SU-DHL-6 (cell line): ENCODE measurements around the gene MACF1.

Source experiments
- EZH2phosphoT487 ChIP-seq: fragments of 200-600 bp; sonication (generic), shearing (Covaris generic); conservative IDR thresholded peaks from 2 replicates; pipeline ENCODE4 v1.6.1; 2018; ENCODE audit warnings: mild to moderate bottlenecking, antibody characterized with exemption, low read length, moderate library complexity, mixed read lengths
- TF ChIP-seq, protein P1 (sequence below): fragments of 200-600 bp; sonication (generic); IDR thresholded peaks from one replicate; pipeline ENCODE4 v1.5.1; 2017; ENCODE audit warnings: antibody characterized with exemption, mild to moderate bottlenecking, low read length, moderate library complexity; ENCODE audit not compliant: insufficient read depth, poor library complexity, severe bottlenecking

DNA sequence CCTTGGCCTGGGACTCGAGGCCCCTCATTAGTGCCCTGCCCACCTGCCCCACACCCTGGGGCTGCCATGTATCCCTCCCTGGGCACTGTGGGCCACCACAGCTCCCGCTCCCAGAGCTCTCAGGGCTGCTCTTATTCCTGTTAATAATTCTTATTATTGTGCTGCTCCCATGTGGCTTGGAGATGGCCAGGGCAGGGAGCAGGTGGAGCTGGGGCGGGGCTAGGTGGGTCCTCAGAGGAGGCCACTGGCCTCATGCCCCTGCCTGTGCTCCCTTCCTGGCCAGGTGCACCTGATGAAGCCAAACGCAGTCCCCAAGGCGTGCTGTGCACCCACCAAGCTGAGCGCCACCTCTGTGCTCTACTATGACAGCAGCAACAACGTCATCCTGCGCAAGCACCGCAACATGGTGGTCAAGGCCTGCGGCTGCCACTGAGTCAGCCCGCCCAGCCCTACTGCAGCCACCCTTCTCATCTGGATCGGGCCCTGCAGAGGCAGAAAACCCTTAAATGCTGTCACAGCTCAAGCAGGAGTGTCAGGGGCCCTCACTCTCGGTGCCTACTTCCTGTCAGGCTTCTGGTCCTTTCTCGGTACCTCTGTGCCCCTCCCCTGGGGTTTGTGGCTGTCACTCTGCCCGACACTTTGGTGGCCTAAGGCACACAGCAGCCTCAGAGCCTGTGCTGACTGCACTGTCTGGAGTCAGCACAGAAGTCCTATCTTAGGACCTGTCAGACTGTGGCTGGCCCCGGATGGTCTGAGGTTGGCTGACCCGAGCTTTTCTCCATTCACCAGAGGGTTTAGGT, 321.1 kb downstream of the MACF1 start:
- TF ChIP-seq, protein P1, sequence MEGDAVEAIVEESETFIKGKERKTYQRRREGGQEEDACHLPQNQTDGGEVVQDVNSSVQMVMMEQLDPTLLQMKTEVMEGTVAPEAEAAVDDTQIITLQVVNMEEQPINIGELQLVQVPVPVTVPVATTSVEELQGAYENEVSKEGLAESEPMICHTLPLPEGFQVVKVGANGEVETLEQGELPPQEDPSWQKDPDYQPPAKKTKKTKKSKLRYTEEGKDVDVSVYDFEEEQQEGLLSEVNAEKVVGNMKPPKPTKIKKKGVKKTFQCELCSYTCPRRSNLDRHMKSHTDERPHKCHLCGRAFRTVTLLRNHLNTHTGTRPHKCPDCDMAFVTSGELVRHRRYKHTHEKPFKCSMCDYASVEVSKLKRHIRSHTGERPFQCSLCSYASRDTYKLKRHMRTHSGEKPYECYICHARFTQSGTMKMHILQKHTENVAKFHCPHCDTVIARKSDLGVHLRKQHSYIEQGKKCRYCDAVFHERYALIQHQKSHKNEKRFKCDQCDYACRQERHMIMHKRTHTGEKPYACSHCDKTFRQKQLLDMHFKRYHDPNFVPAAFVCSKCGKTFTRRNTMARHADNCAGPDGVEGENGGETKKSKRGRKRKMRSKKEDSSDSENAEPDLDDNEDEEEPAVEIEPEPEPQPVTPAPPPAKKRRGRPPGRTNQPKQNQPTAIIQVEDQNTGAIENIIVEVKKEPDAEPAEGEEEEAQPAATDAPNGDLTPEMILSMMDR: no peak
- TF ChIP-seq EZH2phosphoT487: no peak
